ENCODE measurements around the gene PCSK5. TPM values are rescaled to one million over a fixed set of nuclear protein-coding genes. Genes with fewer than 3 reads are reported as not detected.

Gene PCSK5
- total RNA-seq, 4 donors from 2014 or later = 22.0 to 37.4 (median 27.8) TPM

GRCh38 chr9:75946766-75947165 lies 56.3 kb downstream of the PCSK5 start:
- Histone ChIP-seq H3K27me3 (no peaks in the 10 kb centered on the region), H3K36me3 (peaks cover 0 to 5% (median 0%) of the 10 kb centered on the region in 4 donors), H3K4me3 (no peak overlapping the region), H3K9me3 (no peaks in the 10 kb centered on the region), H3K27ac (replicated peaks in 1 of 4) (no peak overlapping the region), H3K4me1 (peaks cover 0 to 3% (median 2%) of the 10 kb centered on the region in 4 donors)
- TF ChIP-seq CTCF (IDR thresholded peaks at IDR 0.05) = no peak
- no peak for TF ChIP-seq EP300 (IDR thresholded peaks at IDR 0.05)
- TF ChIP-seq POLR2A (IDR thresholded peaks at IDR 0.05; ENCODE audit: low read depth) = no peak
- TF ChIP-seq POLR2AphosphoS5 (IDR thresholded peaks at IDR 0.05) = no peak
- intact Hi-C loops (cut with DNase I) = no loop called here
- DNase-seq (ENCODE audit: extremely low spot score) = no peak
- WGBS = 88% methylated on average over 6 of the region's 6 CpGs

- TF ChIP-seq POLR2A (IDR thresholded peaks at IDR 0.05; ENCODE audit: low read depth) = no peak
- no peak for TF ChIP-seq POLR2AphosphoS5 (IDR thresholded peaks at IDR 0.05)
- no peak for TF ChIP-seq EP300 (IDR thresholded peaks at IDR 0.05)
- TF ChIP-seq CTCF (IDR thresholded peaks at IDR 0.05) = no peak
- H3K27ac ChIP-seq (replicated peaks in 1 of 4) = no peak overlapping the region
- DNase-seq (ENCODE audit: extremely low spot score) = no peak
- intact Hi-C loops (cut with DNase I) = no loop called here
- no peaks in the 10 kb centered on the region for H3K27me3 ChIP-seq
- peaks cover 0 to 5% (median 0%) of the 10 kb centered on the region in 4 donors for H3K36me3 ChIP-seq
- H3K4me1 ChIP-seq = no peaks in the 10 kb centered on the region
- WGBS = 96% methylated on average over 2 of the region's 2 CpGs
- no peaks in the 10 kb centered on the region for H3K9me3 ChIP-seq
- no peak overlapping the region for H3K4me3 ChIP-seq
Measured at GRCh38 chr9:75947233-75947632, 56.8 kb downstream of the PCSK5 start.

- intact Hi-C loops (cut with DNase I) = loop anchor here (5.0 kb wide), 1 partner anchor 59 kb away; the partner anchor contains the start of gene PCSK5
Measured at GRCh38 chr9:75950998-75951397, 60.5 kb downstream of the PCSK5 start.

GRCh38 chr9:75953218-75953617 lies 62.7 kb downstream of the PCSK5 start:
- no peak for DNase-seq (ENCODE audit: extremely low spot score)
- H3K9me3 ChIP-seq = no peaks in the 10 kb centered on the region
- H3K27me3 ChIP-seq = no peaks in the 10 kb centered on the region
- H3K27ac ChIP-seq (replicated peaks in 1 of 4) = no peak overlapping the region
- no peak overlapping the region for H3K4me3 ChIP-seq
- 35% methylated on average over 2 of the region's 2 CpGs for WGBS
- TF ChIP-seq EP300 (IDR thresholded peaks at IDR 0.05) (no peak), CTCF (IDR thresholded peaks at IDR 0.05) (no peak), POLR2AphosphoS5 (IDR thresholded peaks at IDR 0.05) (no peak), POLR2A (IDR thresholded peaks at IDR 0.05; ENCODE audit: low read depth) (no peak)
- intact Hi-C loops (cut with DNase I) = loop anchor here (5.0 kb wide), 1 partner anchor 61 kb away; the partner anchor contains the start of gene PCSK5
- H3K4me1 ChIP-seq = peaks cover 0 to 33% (median 20%) of the 10 kb centered on the region in 4 donors
- H3K36me3 ChIP-seq = peaks cover 0 to 5% (median 0%) of the 10 kb centered on the region in 4 donors

More at GRCh38 chr9:75950998-75951397, 60.5 kb downstream of the PCSK5 start:
- Histone ChIP-seq H3K36me3 (peaks cover 0 to 5% (median 0%) of the 10 kb centered on the region in 4 donors), H3K27ac (replicated peaks in 1 of 4) (no peak overlapping the region), H3K4me1 (peaks cover 0 to 19% (median 16%) of the 10 kb centered on the region in 4 donors), H3K27me3 (no peaks in the 10 kb centered on the region), H3K4me3 (no peak overlapping the region), H3K9me3 (no peaks in the 10 kb centered on the region)
- no peak for DNase-seq (ENCODE audit: extremely low spot score)
- WGBS = 75% methylated on average over 3 of the region's 3 CpGs
- no peak for TF ChIP-seq POLR2AphosphoS5 (IDR thresholded peaks at IDR 0.05)
- no peak for TF ChIP-seq EP300 (IDR thresholded peaks at IDR 0.05)
- no peak for TF ChIP-seq CTCF (IDR thresholded peaks at IDR 0.05)

GRCh38 chr9:75956161-75956560 lies 65.7 kb downstream of the PCSK5 start:
- no peaks in the 10 kb centered on the region for H3K9me3 ChIP-seq
- H3K27ac ChIP-seq (replicated peaks in 1 of 4) = no peak overlapping the region
- TF ChIP-seq CTCF (IDR thresholded peaks at IDR 0.05) = no peak
- H3K4me1 ChIP-seq = peaks cover 0 to 33% (median 20%) of the 10 kb centered on the region in 4 donors
- H3K27me3 ChIP-seq = no peaks in the 10 kb centered on the region
- intact Hi-C loops (cut with DNase I) = no loop called here
- no peak for DNase-seq (ENCODE audit: extremely low spot score)
- H3K36me3 ChIP-seq = peaks cover 0 to under 1% (median 0%) of the 10 kb centered on the region in 4 donors
- WGBS = 94% methylated on average over 1 of the region's 1 CpG
- no peak overlapping the region for H3K4me3 ChIP-seq
